ENCODE results near the gene CD79A. TPM values are rescaled to one million over a fixed set of nuclear protein-coding genes. Genes with fewer than 3 reads are reported as not detected.

CD79A gene
- total RNA-seq, 1 experiment from 2014 or later, result not detected

- no peak for DNase-seq (ENCODE audit: low read depth)
Measured at GRCh38 chr19:41918653-41919244, 41.7 kb downstream of the CD79A start.

- no peak for DNase-seq (ENCODE audit: low read depth)
Measured at GRCh38 chr19:41919948-41920712, 43.1 kb downstream of the CD79A start.

GRCh38 chr19:41920882-41921576, 44.0 kb downstream of the CD79A start:
- no peak for DNase-seq (ENCODE audit: low read depth)

- no peak for DNase-seq (ENCODE audit: low read depth)
Measured at GRCh38 chr19:41921577-41922576, 44.8 kb downstream of the CD79A start.

- no peak for DNase-seq (ENCODE audit: low read depth)
Measured at GRCh38 chr19:41922585-41922984, 45.5 kb downstream of the CD79A start.

GRCh38 chr19:41923045-41923788, 46.1 kb downstream of the CD79A start:
- no peak for DNase-seq (ENCODE audit: low read depth)

GRCh38 chr19:41924151-41925145, 47.4 kb downstream of the CD79A start:
- DNase-seq (ENCODE audit: low read depth), result no peak

GRCh38 chr19:41925208-41926003, 48.3 kb downstream of the CD79A start:
- no peak for DNase-seq (ENCODE audit: low read depth)

- no peak for DNase-seq (ENCODE audit: low read depth)
Measured at GRCh38 chr19:41926028-41926762, 49.1 kb downstream of the CD79A start.

GRCh38 chr19:41926763-41927496, 49.9 kb downstream of the CD79A start:
- DNase-seq (ENCODE audit: low read depth), result no peak

- DNase-seq (ENCODE audit: low read depth), result no peak
Measured at GRCh38 chr19:41927497-41928192, 50.6 kb downstream of the CD79A start.

- no peak for DNase-seq (ENCODE audit: low read depth)
Measured at GRCh38 chr19:41928221-41928683, 51.2 kb downstream of the CD79A start, which contains the start of gene ERFL. Gene ERFL, minus strand, starts transcription at chr19:41928449. Its CDS starts 15,530 bp downstream, at chr19:41912919.

- no peak for DNase-seq (ENCODE audit: low read depth)
Measured at GRCh38 chr19:41928754-41929535, 51.9 kb downstream of the CD79A start.

GRCh38 chr19:41929536-41930071, 52.5 kb downstream of the CD79A start:
- DNase-seq (ENCODE audit: low read depth), result no peak

- no peak for DNase-seq (ENCODE audit: low read depth)
Measured at GRCh38 chr19:41930322-41930722, 53.2 kb downstream of the CD79A start.

All from RPMI7951 (cell line).